Frontal cortex (tissue), 4 donors: ENCODE results near the gene ZDHHC7. TPM values are rescaled to one million over a fixed set of nuclear protein-coding genes. Genes with fewer than 3 reads are reported as not detected.
"Not testable (repeated sequence)": the region's sequence is repeated elsewhere in the genome, so short reads cannot be mapped to it uniquely, and the experiment has no call there.

Source experiments
- DNase-seq, 2 donors: peaks; one replicate each; pipeline ENCODE4 v3.0.0; 2012; ENCODE audit warnings: low spot score in 2 of 2
- FAIRE-seq: peaks from 2 replicates; lab custom pipeline; 2012; peaks lifted over from hg19 to GRCh38; lab: Jason Lieb, UNC
- total RNA-seq: library from RNA; depleted of rRNA; stranded (reverse); fragments of >200 nt; gene quantifications from one replicate; pipeline ENCODE4 v1.2.3, GENCODE V29; 2014
- donor health status: control.
- donor health status: control.
- donor health status: control.

ZDHHC7 gene
- total RNA-seq, 1 donor from 2014 or later: 19.6 TPM

DNA sequence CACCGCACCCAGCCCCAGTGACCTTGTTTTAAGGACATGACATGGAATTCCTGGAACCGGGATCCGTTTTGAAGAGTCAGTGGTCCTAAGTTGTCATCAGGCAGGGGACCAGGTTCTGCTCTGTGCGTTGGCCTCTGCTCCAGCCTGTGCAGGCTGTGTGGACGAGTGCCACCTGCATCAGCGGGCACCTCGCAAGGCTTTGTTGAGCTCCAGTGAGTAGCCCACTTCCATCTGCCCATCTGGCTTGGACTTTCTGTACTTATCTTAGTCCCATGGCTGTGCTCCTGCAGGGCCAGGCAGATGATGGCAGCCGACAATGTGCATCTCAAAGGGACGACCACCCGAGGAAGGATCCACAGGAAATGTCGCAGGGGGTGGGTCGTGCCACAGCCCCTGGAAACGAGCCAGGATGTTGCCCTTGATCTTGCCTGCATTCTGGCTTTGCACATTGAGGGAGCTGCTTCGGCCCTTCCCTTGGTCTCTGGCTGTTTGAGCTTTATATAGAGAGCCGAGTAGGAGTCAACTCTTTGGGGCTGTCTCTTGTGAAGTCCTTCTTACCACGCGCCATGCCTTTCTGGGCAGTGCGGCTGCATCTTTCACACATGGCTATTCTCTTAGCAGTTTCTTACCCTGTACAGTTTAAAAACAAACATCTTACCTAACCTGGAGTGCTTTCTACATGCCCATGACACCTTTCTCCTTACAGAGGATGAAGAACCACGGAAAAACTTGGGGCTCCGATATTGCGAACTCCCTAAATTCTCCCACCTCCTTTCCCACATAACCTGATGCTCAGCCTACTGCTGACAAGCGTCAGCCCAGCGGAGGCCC lies 34.5 kb upstream of the ZDHHC7 start:
- no peak for FAIRE-seq
- DNase-seq: no peak

DNA sequence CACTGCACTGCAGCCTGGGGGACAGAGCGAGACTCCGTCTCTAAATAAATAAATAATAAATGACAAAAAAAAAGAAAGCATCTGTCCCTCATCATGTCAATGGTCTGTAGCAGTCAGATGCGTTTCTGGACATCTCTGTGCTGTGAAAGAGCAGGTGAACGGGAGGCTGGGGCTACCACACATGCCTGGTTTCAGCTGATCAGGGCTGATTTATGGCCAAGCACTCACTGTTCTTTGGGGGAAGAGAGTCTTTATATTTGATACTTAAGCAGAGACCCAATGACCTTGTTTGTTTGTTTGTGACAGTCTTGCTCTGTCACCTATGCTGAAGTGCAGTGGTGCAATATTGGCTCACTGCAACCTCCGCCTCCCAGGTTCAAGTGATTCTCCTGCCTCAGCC lies 33.7 kb upstream of the ZDHHC7 start:
- DNase-seq (no peak), FAIRE-seq (no peak)

DNA sequence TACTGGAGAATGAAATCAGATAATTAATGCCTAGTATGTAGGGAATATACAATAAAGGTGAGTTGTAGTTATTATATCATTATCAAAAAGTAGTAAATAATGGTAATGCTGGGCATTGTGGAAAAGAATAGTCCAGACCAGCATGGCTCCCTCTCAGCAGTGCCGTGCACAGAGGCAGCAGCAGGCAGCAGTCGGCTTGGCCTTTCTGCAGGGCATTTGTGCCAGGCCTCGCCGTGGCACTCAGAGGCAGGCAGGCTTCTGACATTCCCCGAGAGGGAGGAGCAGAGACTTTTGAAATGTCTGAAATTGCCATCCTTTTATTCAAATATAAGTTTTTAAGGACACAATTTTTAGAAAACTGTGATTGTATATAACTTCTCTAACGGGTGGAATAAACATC lies 31.3 kb upstream of the ZDHHC7 start:
- DNase-seq (no peak), FAIRE-seq (no peak)

DNA sequence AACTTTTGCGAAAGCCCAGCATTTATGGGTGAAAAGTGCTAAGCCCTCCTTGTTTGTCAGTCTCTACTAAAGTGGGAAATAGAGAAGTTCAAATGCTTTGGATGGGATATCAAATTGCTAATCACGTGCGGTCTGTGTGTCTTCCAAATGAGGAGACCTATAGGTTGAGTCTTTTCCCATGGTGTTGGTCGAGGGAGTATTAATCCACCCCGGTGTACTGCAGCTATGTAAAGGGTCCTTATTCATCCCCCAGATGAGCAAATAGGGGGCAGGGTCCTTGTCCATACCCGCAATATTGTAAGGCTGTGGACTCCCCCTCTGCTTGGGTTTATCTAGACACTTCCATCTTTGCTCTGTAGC lies 30.8 kb upstream of the ZDHHC7 start:
- no peak for DNase-seq

DNA sequence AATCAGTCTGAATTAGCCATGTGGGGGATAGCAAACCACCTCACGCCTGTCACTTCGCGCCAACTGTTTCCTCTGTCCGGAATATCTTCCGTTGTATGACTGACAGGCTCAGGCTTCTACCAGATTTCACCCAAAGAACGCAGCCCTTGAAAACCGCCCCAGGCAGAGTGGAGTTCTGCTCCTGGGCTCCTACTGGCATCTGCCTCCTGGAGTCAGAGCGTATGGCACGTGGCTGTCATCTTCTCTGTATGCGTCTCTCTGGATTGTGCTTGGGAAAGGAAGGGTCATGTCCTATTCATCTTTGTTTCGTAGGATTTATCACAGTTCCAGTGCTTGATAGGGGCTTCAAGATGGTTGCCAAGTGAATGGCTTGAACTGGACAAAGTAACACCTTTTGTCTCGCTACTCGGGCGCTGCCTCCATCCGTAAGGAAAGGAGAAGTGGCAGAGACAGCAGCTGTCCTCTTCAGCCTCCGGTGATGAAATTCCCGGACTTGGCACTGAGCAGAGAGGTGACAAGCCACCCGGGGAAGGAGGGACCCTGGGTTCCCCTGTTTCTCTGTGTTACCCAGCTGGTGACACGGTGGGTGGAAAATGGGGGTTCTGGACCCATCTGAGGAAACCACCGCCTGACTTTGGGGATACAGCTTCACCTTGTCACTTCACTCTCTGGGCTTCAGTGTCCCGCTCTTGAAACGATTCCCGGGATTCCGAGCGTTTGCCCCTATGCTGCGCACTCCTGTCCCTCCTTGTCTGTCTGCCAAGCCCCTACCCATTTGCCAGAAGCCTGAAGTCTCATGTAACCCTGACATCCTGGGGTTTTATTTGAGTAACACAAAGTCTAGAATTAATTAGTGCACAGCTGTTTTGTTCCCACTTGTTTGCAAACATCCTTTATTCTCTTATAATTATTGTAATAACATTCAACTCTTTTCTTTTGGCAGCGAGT lies 30.2 kb upstream of the ZDHHC7 start:
- DNase-seq (no peak), FAIRE-seq (no peak)

More for the DNA sequence above, 30.8 kb upstream of the ZDHHC7 start:
- FAIRE-seq: no peak

DNA sequence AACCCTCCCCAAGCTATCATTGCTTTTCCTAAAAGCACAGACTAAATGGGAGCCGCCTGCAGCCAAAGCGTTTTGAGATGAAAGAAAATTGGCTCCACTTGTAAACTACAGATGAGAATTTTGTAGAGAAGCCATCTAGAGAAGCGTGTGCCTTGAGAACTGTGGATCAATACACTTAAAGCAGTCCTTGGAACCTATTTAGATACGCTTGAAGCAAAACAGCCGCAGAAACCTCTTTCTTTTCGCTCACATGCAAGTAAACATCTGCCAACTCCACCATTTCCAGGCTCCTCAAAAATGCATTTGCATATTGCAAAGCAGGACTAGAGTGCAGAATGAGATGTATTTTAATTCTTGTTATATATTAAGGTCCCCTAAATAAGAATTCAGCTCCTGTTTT lies 29.4 kb upstream of the ZDHHC7 start:
- DNase-seq (no peak), FAIRE-seq (no peak)

DNA sequence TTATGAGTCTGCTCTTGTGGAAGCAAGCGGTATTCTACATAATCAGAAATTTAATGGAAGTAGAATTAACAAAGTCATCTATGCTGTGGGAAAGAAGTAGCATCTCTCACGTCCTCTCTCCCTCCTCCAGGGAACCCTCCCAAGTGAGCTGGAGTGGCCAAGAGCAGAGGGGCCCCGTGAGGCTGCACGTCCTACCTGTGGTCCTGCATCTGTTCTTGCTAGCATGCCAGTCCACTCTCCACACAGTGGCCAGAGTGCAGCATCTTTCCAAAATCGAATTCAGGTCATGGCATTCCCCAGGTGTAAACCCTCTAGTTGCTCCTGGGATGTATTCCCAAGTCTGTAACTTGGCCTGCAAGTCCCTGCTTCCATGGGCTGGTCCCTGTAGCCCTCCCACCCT lies 26.4 kb upstream of the ZDHHC7 start:
- no peak for DNase-seq
- FAIRE-seq: no peak

DNA sequence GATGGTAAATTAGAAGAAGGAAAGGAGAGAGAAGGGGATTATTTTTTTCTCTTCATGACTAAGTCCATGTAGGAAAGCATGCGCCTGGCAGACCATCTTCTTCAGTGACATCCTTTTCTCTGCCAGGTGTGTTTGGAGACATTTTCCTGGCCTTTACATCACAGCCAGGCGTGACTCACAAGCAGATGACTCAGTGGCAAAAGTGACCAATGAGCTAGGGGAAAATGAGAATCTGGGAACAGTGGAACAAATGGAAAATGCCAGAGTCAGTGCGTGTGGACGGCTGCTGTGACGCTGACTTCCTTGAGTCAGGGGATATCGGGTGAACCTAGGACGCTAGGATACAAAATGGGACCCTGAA lies 25.7 kb upstream of the ZDHHC7 start:
- no peak for DNase-seq
- no peak for FAIRE-seq

DNA sequence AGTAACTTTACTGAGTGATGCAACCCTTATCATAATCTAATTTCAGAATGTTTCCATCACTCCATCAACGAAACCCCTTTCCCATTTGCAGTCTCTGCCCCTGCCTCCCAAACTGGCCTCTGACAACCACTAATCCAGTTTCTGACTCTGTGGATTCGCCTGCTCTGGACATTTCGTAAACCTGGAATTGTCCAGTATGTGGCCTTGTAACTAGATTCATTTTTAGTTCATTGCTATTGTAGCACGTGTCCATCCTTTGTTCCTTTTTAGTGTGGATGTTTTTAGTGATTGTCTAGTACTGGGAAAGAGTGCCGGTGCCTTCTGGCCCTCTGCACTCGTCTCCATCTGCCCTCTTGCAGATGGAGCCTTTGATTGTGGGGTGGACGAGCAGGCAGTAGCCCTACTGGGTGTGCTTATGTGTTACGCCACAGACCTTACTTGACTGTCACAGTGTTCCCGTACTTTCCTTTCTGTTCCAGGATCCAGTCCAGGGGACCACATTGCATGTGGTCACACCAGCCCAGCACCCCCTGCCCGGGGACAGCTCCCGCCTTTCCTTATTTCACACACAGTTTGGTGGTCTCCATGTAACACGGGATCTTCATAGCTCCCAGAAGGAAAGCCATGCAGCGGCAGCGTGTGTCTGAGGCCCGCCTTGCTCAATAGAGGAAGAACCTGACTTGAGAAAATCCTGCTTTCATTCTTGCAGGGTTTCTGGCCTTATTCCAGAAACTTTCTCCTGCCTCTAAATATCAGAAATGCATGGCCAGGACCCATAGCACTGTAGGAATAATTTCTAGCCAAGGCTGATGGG lies 25.1 kb upstream of the ZDHHC7 start:
- no peak for DNase-seq
- FAIRE-seq: no peak

DNA sequence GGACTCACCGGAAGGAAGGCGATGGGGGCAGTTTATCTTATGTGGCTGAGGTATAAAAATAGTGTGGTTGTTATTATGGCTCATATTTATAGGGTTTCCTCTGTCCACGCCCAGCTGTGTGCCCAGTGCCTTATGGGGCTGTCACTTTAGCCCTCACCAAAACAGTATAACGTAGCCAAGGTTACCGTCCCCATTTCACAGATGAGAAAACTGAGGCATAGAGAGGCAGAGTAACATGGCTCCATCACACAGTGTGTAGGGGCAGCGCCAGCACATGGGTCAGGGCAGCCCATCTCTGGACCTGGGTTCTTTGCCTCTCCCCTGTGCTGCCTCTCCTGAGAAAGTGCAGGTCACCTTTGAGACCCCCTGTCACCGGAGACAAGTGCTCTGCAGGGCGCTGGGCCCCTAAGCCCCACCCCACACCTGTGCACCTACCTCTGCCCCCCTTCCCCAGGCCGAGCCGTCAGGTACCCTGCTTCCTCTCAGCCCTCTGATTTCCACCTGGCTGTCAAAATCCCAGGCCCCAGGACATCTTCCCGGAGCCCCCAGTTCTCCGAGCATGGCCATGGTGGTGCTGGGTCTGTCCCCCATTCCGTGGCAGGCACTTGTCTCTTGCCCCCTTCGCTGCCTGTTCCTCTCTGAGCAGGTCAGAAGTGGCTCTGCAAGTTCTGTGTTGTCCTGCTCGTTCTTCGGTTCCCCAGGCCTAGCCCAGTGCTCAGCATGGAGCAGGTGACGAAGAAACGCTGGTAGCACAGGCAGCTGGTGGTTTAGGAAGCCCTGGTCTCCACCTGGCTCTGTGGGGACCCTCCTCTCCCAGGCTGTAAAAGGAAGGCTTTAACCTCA lies 23.5 kb upstream of the ZDHHC7 start:
- FAIRE-seq (no peak), DNase-seq (no peak)

DNA sequence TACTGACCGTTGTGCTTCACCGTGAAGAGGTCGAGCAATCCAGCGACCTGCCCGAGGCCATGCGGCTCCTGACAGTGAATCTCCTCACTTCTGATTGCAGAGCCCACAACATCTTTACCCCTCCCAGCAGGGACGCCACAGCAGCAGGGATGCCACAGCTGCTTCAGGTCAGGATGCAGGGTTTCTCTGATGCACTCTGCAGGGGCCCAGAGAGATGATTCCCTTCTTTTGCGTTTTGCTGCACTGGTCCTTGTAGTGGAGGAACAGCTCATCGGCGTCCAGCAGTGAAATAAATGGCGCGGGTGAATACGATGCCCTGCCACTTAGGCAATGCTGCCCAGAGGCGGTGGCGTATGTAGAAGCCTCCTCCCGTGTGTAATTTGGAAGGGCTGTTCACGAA lies 21.8 kb upstream of the ZDHHC7 start:
- DNase-seq (no peak), FAIRE-seq (no peak)

DNA sequence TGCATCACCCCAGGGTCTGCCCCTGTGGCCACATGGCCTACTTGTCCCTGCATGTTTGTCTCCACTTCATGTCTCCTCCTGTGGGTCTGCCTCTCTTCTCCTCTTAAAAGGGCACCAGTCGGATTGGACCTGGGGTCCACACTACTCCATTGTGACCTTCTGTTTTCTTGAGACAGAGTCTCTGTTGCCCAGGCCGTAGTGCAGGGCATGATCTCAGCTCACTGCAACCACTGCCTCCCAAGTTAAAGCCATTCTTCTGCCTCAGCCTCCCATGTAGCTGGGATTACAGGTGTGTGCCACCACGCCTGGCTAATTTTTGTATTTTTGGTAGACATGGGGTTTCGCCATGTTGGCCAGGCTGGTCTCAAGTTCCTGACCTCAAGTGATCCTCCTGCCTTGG lies 20.9 kb upstream of the ZDHHC7 start:
- DNase-seq, FAIRE-seq: not testable (repeated sequence)

DNA sequence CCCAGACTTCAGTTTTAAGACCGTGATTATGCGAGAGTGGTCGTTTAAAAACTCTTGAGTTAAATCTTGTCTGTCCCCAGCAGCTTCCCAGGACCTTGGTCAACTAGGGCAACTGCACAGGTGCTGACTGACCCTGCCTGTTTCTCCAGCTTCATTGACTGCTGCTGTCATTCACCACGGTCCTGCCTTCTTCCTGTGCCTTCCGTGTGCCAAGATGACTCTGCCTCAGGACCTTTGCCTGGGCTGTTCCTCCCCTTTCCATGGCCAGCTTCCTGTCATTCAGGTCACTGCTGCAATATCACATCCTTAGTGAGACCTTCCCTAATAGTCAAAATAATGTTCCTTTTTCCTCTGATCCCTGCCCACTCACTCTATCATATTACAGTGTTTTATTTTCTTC lies 20.1 kb upstream of the ZDHHC7 start:
- FAIRE-seq (no peak), DNase-seq (no peak)

DNA sequence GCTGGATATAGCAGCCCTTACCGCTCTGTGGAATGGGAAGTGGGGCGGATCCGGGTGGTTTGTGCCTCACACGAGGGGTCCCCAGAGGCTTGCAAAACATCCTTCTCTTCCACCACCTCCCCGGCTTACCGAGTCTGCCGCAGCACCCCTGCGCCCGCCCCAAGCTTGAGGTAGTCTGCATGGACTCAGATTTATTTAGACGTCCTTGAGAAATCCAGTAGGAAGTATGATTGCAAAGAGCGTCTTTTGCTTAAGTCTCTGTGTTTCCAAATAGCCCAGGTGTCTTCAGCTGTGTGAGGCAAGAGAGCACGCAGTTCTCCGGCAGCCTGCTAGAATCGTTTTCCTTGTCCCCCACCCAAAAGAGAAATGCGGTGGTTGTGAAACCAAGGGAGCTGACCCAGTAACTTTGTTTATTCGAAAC lies 18.7 kb upstream of the ZDHHC7 start:
- FAIRE-seq (no peak), DNase-seq (no peak)

DNA sequence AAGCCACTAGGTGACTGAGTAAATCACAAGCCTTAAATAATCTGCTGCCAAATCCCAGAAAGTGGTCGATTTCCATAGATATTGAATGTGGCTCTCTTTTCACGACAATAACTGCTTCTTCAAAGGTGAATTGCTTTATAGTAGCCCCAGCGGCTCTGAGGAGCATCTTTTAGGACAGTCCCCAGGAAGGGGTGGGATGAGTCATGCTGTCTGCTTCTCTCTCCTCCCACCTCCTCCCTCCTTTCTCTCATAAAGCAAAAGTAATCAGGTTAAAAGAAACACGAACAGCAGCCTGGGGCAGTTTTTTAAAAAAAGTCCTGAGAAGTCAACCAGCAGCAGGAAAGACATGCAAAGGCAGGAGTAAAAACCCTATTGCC lies 18.1 kb upstream of the ZDHHC7 start:
- no peak for DNase-seq
- no peak for FAIRE-seq

DNA sequence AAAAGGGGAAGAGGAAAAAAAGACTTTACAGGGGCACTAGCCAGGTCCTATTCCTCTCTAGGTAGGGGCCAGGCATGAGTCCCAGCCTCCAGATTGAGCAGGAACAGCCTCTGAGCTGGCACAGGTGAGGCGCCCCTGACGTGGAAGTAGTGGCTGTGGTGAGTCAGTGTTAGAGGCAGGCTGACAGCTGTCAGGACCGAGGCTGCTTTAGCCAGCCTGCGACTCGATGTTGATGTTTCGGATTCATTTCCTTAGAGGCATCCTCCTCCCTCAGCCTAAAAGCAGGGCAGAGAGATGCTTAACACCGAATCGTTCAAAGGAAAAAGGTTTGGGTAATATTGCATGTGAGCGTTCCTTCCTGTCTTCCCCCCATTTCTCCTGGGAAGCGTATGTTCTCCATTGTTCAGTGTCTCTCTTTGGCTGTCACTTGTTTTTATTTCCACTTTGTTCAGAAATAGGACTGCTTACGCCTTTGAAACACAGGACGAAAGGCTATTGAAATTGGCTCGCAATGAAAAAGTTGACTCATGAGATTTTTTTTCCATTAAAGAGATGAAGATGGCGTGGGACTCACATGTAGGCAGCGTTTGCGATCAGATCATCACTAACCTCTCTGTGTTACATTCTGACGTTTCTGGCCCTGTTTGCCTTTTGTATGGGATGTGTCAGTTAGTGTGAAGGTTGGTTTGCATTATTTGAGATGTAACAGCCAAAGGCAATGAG lies 17.5 kb upstream of the ZDHHC7 start:
- FAIRE-seq (no peak), DNase-seq (peak in 1 of 2 donors; percentile 53)

DNA sequence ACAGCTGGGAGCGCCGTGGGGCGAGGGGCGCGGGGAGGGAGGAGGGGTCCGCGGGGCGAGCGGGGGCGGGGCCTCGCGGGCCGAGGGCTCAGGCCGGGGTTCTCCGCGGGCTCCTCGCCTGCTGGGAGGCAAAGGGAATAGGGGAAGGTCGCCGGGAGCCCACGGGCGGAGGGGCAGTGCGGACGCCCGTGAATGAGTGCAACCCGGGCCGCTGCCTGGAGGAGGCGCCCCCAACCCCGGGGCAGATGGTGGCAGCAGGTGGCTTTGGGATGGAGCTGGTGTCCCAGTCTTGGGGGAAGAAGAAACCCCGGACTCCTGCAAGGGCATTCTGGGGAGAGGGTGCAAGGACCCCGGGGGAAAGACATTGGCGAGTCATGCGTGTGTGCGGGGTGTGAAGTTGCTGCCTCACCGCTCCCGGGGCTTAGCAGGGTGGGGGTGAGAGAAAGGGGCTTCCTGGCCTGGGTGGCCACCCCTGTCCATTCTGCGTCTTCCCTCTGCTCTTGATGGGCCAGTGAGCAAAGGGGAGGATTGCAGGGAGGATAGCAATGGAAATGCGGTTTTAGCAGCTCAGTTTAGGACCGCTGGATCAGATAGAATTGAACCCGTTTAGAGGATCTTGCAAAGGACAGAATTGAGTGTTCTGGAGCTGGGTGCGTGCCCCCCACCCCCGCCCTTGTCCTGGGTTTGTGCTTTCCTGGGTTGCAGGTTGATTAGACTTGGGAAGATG lies 16.8 kb upstream of the ZDHHC7 start:
- DNase-seq (no peak), FAIRE-seq (no peak)

DNA sequence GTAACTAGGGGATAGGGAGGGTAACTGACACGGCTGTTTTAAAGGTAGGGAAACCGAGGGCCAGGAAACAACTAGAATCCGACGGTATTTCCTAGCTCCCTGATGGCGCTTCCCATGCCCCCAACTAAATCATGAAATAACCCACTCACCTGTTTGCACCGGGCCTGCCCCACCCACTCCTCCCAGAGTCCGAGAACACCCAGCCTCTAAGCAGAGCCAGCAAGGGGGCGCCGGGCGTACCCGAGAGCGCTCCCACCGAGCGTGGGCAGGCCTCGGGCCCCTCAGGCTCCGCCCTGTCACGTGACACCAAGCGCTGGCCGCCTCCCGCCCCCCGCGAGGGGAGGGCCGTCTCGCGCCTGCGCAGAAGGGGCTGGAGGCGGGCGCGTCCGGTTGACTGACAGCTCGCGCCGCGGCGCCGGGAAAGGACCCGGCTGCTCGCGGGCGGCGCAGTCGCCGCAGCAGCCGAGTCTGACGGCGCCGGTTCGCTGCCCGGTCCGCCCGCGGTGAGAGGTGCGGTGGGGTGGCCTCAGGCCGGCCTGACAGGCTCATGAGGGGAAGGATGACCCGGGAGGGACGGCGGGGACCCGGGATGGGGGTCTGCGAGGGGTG lies 16.1 kb upstream of the ZDHHC7 start, which contains the start of gene KIAA0513:
TSS of gene KIAA0513 (plus strand) at position 447 of the 609 bp plus-strand sequence. CDS start 39,277 bp downstream, outside the sequence.
- DNase-seq (peak; percentile 97 to 98), FAIRE-seq (no peak)
